ENCODE measurements around the gene CPSF4. TPM values are rescaled to one million over a fixed set of nuclear protein-coding genes. Genes with fewer than 3 reads are reported as not detected.
A peak's percentile ranks its signal among the peaks of the same experiment; 100 is the strongest.
"Not testable (repeated sequence)": the region's sequence is repeated elsewhere in the genome, so short reads cannot be mapped to it uniquely, and the experiment has no call there.

CPSF4 gene
- total and polyA plus RNA-seq, 3 experiments from 2014 or later, result 22.7 to 66.6 (median 58.7) TPM

- Histone ChIP-seq H3K4me1 (ENCODE audit: insufficient read depth, low read length) (peaks cover 37% of the 10 kb centered on the region), H3K4me3 (ENCODE audit: low read length) (peak overlapping the region; percentile 80), H3K27me3 (ENCODE audit: insufficient read depth, low read length, poor library complexity, severe bottlenecking) (no peaks in the 10 kb centered on the region), H3K9me3 (ENCODE audit: low read length) (no peaks in the 10 kb centered on the region), H3K36me3 (ENCODE audit: insufficient read depth, low read length) (peaks cover 31% of the 10 kb centered on the region), H3K27ac (ENCODE audit: low read depth, low read length) (peak overlapping the region; percentile 93)
- Mint-ChIP-seq H3K27ac (peak overlapping the region; percentile 91 to 100 (median 98)), H3K4me3 (peak overlapping the region; percentile 89 to 99 (median 95)), H3K36me3 (peaks cover 5 to 63% (median 8%) of the 10 kb centered on the region in 3 donors), H3K9me3 (no peaks in the 10 kb centered on the region), H3K27me3 (no peaks in the 10 kb centered on the region), H3K4me1 (peaks cover 47 to 69% (median 49%) of the 10 kb centered on the region in 3 donors)
- DNase-seq, result no peak
- CTCF ChIA-PET, result interaction anchor here (1.6 to 1.7 kb wide), 2 partner anchors 15 to 44 kb away, joined by 4 read pairs; no protein-coding TSS in a partner anchor
- POLR2A ChIA-PET, result interaction anchor here (0.5 to 2.9 kb wide), 6 partner anchors 20 to 149 kb away, joined by 6 to 29 read pairs (median 12); partner anchors contain the start of genes ARPC1B, ZNF394 and ZNF655
Measured at GRCh38 chr7:99409806-99410205, 28.9 kb upstream of the CPSF4 start.

GRCh38 chr7:99410635-99411034, 28.1 kb upstream of the CPSF4 start:
- Histone ChIP-seq H3K9me3 (ENCODE audit: low read length) (no peaks in the 10 kb centered on the region), H3K4me3 (ENCODE audit: low read length) (no peak overlapping the region), H3K27ac (ENCODE audit: low read depth, low read length) (no peak overlapping the region), H3K36me3 (ENCODE audit: insufficient read depth, low read length) (peaks cover 34% of the 10 kb centered on the region), H3K4me1 (ENCODE audit: insufficient read depth, low read length) (peaks cover 37% of the 10 kb centered on the region), H3K27me3 (ENCODE audit: insufficient read depth, low read length, poor library complexity, severe bottlenecking) (no peaks in the 10 kb centered on the region)
- peak overlapping the region; percentile 11 to 99 (median 93) for H3K4me3 Mint-ChIP-seq
- H3K27ac Mint-ChIP-seq, result peak overlapping the region; percentile 21 to 99 (median 96)
- POLR2A ChIA-PET, result interaction anchor here (0.8 kb wide), 1 partner anchor 28 kb away, joined by 3 read pairs; the partner anchor contains the start of gene PTCD1
- H3K4me1 Mint-ChIP-seq, result peaks cover 46 to 68% (median 54%) of the 10 kb centered on the region in 3 donors
- H3K27me3 Mint-ChIP-seq, result no peaks in the 10 kb centered on the region
- DNase-seq, result no peak
- H3K9me3 Mint-ChIP-seq, result no peaks in the 10 kb centered on the region
- H3K36me3 Mint-ChIP-seq, result peaks cover 5 to 68% (median 8%) of the 10 kb centered on the region in 3 donors
- CTCF ChIA-PET, result interaction anchor here (1.7 kb wide), 1 partner anchor 45 kb away, joined by 4 read pairs; no protein-coding TSS in a partner anchor

GRCh38 chr7:99415513-99416127, 23.1 kb upstream of the CPSF4 start:
- H3K27me3 ChIP-seq (ENCODE audit: insufficient read depth, low read length, poor library complexity, severe bottlenecking); H3K4me3 ChIP-seq (ENCODE audit: low read length); H3K9me3 ChIP-seq (ENCODE audit: low read length); POLR2A ChIA-PET; H3K4me3 Mint-ChIP-seq; H3K4me1 ChIP-seq (ENCODE audit: insufficient read depth, low read length); H3K27me3 Mint-ChIP-seq; H3K9me3 Mint-ChIP-seq; H3K27ac ChIP-seq (ENCODE audit: low read depth, low read length): not testable (repeated sequence)
- Mint-ChIP-seq H3K4me1 (peaks cover 11 to 33% (median 16%) of the 10 kb centered on the region in 3 donors), H3K36me3 (peaks cover 5 to 92% (median 23%) of the 10 kb centered on the region in 3 donors), H3K27ac (peak overlapping the region in 3 of 8 donors; percentile 36 to 47 (median 36))
- CTCF ChIA-PET, result interaction anchor here (1.3 to 1.8 kb wide), 3 partner anchors 23 to 83 kb away, joined by 3 to 4 read pairs (median 4); no protein-coding TSS in a partner anchor
- H3K36me3 ChIP-seq (ENCODE audit: insufficient read depth, low read length), result peaks cover 69% of the 10 kb centered on the region
- DNase-seq, result peak in 1 of 5 donors; percentile 55

- Histone ChIP-seq H3K4me3 (ENCODE audit: low read length) (no peak overlapping the region), H3K9me3 (ENCODE audit: low read length) (no peaks in the 10 kb centered on the region), H3K27ac (ENCODE audit: low read depth, low read length) (no peak overlapping the region), H3K4me1 (ENCODE audit: insufficient read depth, low read length) (no peaks in the 10 kb centered on the region), H3K36me3 (ENCODE audit: insufficient read depth, low read length) (peaks cover 51% of the 10 kb centered on the region), H3K27me3 (ENCODE audit: insufficient read depth, low read length, poor library complexity, severe bottlenecking) (no peaks in the 10 kb centered on the region)
- Mint-ChIP-seq H3K4me3 (no peak overlapping the region), H3K9me3 (no peaks in the 10 kb centered on the region), H3K4me1 (peaks cover 4 to 13% (median 6%) of the 10 kb centered on the region in 3 donors), H3K36me3 (peaks cover under 1 to 88% (median 16%) of the 10 kb centered on the region in 3 donors), H3K27me3 (no peaks in the 10 kb centered on the region), H3K27ac (peak overlapping the region in 1 of 8 donors; percentile 36)
- CTCF ChIA-PET, result no interaction called here
- DNase-seq, result no peak
- POLR2A ChIA-PET, result no interaction called here
Measured at GRCh38 chr7:99418260-99418659, 20.5 kb upstream of the CPSF4 start.

GRCh38 chr7:99419323-99420021, 19.3 kb upstream of the CPSF4 start:
- peaks cover 44% of the 10 kb centered on the region for H3K36me3 ChIP-seq (ENCODE audit: insufficient read depth, low read length)
- Mint-ChIP-seq H3K9me3 (no peaks in the 10 kb centered on the region), H3K4me1 (peaks cover 4 to 12% (median 5%) of the 10 kb centered on the region in 3 donors), H3K27me3 (no peaks in the 10 kb centered on the region), H3K36me3 (peaks cover 0 to 91% (median 15%) of the 10 kb centered on the region in 3 donors), H3K4me3 (no peak overlapping the region), H3K27ac (peak overlapping the region in 1 of 8 donors; percentile 60)
- CTCF ChIA-PET, result interaction anchor here (1.1 kb wide), 1 partner anchor 33 kb away, joined by 3 read pairs; no protein-coding TSS in a partner anchor
- H3K27me3 ChIP-seq (ENCODE audit: insufficient read depth, low read length, poor library complexity, severe bottlenecking), result no peaks in the 10 kb centered on the region
- H3K4me3 ChIP-seq (ENCODE audit: low read length), result no peak overlapping the region
- POLR2A ChIA-PET, result no interaction called here
- DNase-seq, result no peak
- no peak overlapping the region for H3K27ac ChIP-seq (ENCODE audit: low read depth, low read length)
- no peaks in the 10 kb centered on the region for H3K4me1 ChIP-seq (ENCODE audit: insufficient read depth, low read length)
- no peaks in the 10 kb centered on the region for H3K9me3 ChIP-seq (ENCODE audit: low read length)

- Mint-ChIP-seq H3K36me3 (peaks cover 0 to 91% (median 15%) of the 10 kb centered on the region in 3 donors), H3K4me1 (peaks cover 0 to 7% (median 1%) of the 10 kb centered on the region in 3 donors), H3K27me3 (no peaks in the 10 kb centered on the region), H3K4me3 (no peak overlapping the region), H3K27ac (peak overlapping the region in 3 of 8 donors; percentile 38 to 82 (median 66)), H3K9me3 (no peaks in the 10 kb centered on the region)
- Histone ChIP-seq H3K27ac (ENCODE audit: low read depth, low read length) (no peak overlapping the region), H3K36me3 (ENCODE audit: insufficient read depth, low read length) (peaks cover 42% of the 10 kb centered on the region), H3K4me3 (ENCODE audit: low read length) (no peak overlapping the region), H3K4me1 (ENCODE audit: insufficient read depth, low read length) (no peaks in the 10 kb centered on the region), H3K9me3 (ENCODE audit: low read length) (no peaks in the 10 kb centered on the region), H3K27me3 (ENCODE audit: insufficient read depth, low read length, poor library complexity, severe bottlenecking) (no peaks in the 10 kb centered on the region)
- ChIA-PET POLR2A (no interaction called here), CTCF (interaction anchor here (1.0 to 1.1 kb wide), 2 partner anchors 34 to 55 kb away, joined by 3 to 4 read pairs; no protein-coding TSS in a partner anchor)
- DNase-seq, result no peak
Measured at GRCh38 chr7:99420213-99420612, 18.5 kb upstream of the CPSF4 start.

- POLR2A ChIA-PET, result no interaction called here
- Mint-ChIP-seq H3K4me1 (peaks cover 0 to 4% (median 0%) of the 10 kb centered on the region in 3 donors), H3K27ac (no peak overlapping the region), H3K9me3 (no peaks in the 10 kb centered on the region), H3K27me3 (no peaks in the 10 kb centered on the region), H3K4me3 (no peak overlapping the region), H3K36me3 (peaks cover 0 to 88% (median 14%) of the 10 kb centered on the region in 3 donors)
- H3K27me3 ChIP-seq (ENCODE audit: insufficient read depth, low read length, poor library complexity, severe bottlenecking), result no peaks in the 10 kb centered on the region
- H3K9me3 ChIP-seq (ENCODE audit: low read length), result no peaks in the 10 kb centered on the region
- DNase-seq, result no peak
- H3K27ac ChIP-seq (ENCODE audit: low read depth, low read length), result no peak overlapping the region
- no peak overlapping the region for H3K4me3 ChIP-seq (ENCODE audit: low read length)
- H3K4me1 ChIP-seq (ENCODE audit: insufficient read depth, low read length), result no peaks in the 10 kb centered on the region
- peaks cover 41% of the 10 kb centered on the region for H3K36me3 ChIP-seq (ENCODE audit: insufficient read depth, low read length)
- CTCF ChIA-PET, result interaction anchor here (1.0 kb wide), 1 partner anchor 56 kb away, joined by 4 read pairs; no protein-coding TSS in a partner anchor
Measured at GRCh38 chr7:99420986-99421385, 17.8 kb upstream of the CPSF4 start.
